Mucosa of gallbladder (tissue), 1 donor: ENCODE results near the gene TFB1M. TPM values are rescaled to one million over a fixed set of nuclear protein-coding genes. Genes with fewer than 3 reads are reported as not detected.

ENCODE experiments used
- DNase-seq: peaks from one replicate; pipeline ENCODE4 v3.0.0-alpha.2; 2020; ENCODE audit warnings: low spot score
- total RNA-seq: library from RNA; stranded (reverse); gene quantifications from one replicate; pipeline ENCODE4 v1.2.1, GENCODE V29; 2021
- donor health status: DM: no; HTN: no; CAD: no.

The TFB1M gene
- total RNA-seq, 1 donor from 2014 or later, result 17.6 TPM

- no peak for DNase-seq
Observed at GRCh38 chr6:155263373-155264063, 50.8 kb downstream of the TFB1M start, which contains the start of gene CLDN20. TSS of gene CLDN20 (plus strand) at chr6:155264013. CDS start at chr6:155275720, 11,707 bp downstream.

- no peak for DNase-seq
Observed at GRCh38 chr6:155262655-155263054, 51.6 kb downstream of the TFB1M start.

- no peak for DNase-seq
Observed at GRCh38 chr6:155261111-155261900, 53.0 kb downstream of the TFB1M start.

GRCh38 chr6:155260686-155261085 is 53.6 kb downstream of the TFB1M start:
- no peak for DNase-seq

GRCh38 chr6:155259897-155260296 is 54.4 kb downstream of the TFB1M start:
- no peak for DNase-seq

- DNase-seq, result no peak
Observed at GRCh38 chr6:155259204-155259603, 55.1 kb downstream of the TFB1M start.

GRCh38 chr6:155257796-155258195 is 56.5 kb downstream of the TFB1M start:
- DNase-seq, result no peak

- DNase-seq, result no peak
Observed at GRCh38 chr6:155256122-155256795, 58.0 kb downstream of the TFB1M start.

- no peak for DNase-seq
Observed at GRCh38 chr6:155254139-155254538, 60.1 kb downstream of the TFB1M start.

GRCh38 chr6:155253337-155253736 is 60.9 kb downstream of the TFB1M start:
- no peak for DNase-seq

- no peak for DNase-seq
Observed at GRCh38 chr6:155252581-155252980, 61.7 kb downstream of the TFB1M start.

GRCh38 chr6:155250701-155251381 is 63.4 kb downstream of the TFB1M start:
- DNase-seq, result no peak

- peak; percentile 35 for DNase-seq
Observed at GRCh38 chr6:155248008-155249001, 66.0 kb downstream of the TFB1M start.

GRCh38 chr6:155247618-155248007 is 66.7 kb downstream of the TFB1M start:
- no peak for DNase-seq

- no peak for DNase-seq
Observed at GRCh38 chr6:155246825-155247224, 67.5 kb downstream of the TFB1M start.

- no peak for DNase-seq
Observed at GRCh38 chr6:155245831-155246230, 68.5 kb downstream of the TFB1M start.

GRCh38 chr6:155245193-155245592 is 69.1 kb downstream of the TFB1M start:
- no peak for DNase-seq

GRCh38 chr6:155244434-155244833 is 69.8 kb downstream of the TFB1M start:
- DNase-seq, result no peak

- no peak for DNase-seq
Observed at GRCh38 chr6:155241966-155242365, 72.3 kb downstream of the TFB1M start.

- DNase-seq, result no peak
Observed at GRCh38 chr6:155240905-155241600, 73.2 kb downstream of the TFB1M start.
